CD14-positive monocyte (primary cell): ENCODE measurements around the gene BCOR. TPM values are rescaled to one million over a fixed set of nuclear protein-coding genes. Genes with fewer than 3 reads are reported as not detected.
A peak's percentile ranks its signal among the peaks of the same experiment; 100 is the strongest.

Source experiments
- DNase-seq, 3 donors: peaks; one replicate each; pipeline ENCODE4 v3.0.0-alpha.2; 2011 to 2022
- H2AFZ ChIP-seq: 2 replicates; pipeline ENCODE4 v1.6.0; 2012; ENCODE audit warnings: mild to moderate bottlenecking, low read depth, low read length, inconsistent platforms; ENCODE audit not compliant: insufficient read depth, poor library complexity, severe bottlenecking
- H3K27ac ChIP-seq, 2 donors: 1 replicate in 1 of 2; 2 replicates in 1 of 2; pipeline ENCODE4 v1.5.1; 2012 to 2013; ENCODE audit warnings: low read length in 2 of 2, control low read depth in 1 of 2, inconsistent platforms in 1 of 2, low read depth in 1 of 2, mild to moderate bottlenecking in 1 of 2
- H3K27me3 ChIP-seq, 2 donors: one replicate each; pipeline versions ENCODE4 v1.6.0 to v1.6.1; 2011 to 2013; ENCODE audit warnings: low read length in 2 of 2; ENCODE audit not compliant: control insufficient read depth in 2 of 2, insufficient read depth in 2 of 2
- H3K36me3 ChIP-seq, 2 donors: replicated peaks in 1 of 2; 1 replicate in 1 of 2; 2 replicates in 1 of 2; pipeline versions ENCODE4 v1.5.1 to v1.6.1; 2012 to 2013; ENCODE audit warnings: low read length in 2 of 2, control low read depth in 1 of 2, inconsistent platforms in 1 of 2, mild to moderate bottlenecking in 1 of 2; ENCODE audit not compliant: insufficient read depth in 2 of 2, control insufficient read depth in 1 of 2
- H3K4me1 ChIP-seq, 2 donors: 1 replicate in 1 of 2; 2 replicates in 1 of 2; pipeline versions ENCODE4 v1.5.1 to v1.6.1; 2012 to 2013; ENCODE audit warnings: low read length in 2 of 2, control low read depth in 1 of 2, inconsistent platforms in 1 of 2, mild to moderate bottlenecking in 1 of 2, moderate library complexity in 1 of 2; ENCODE audit not compliant: insufficient read depth in 2 of 2, control insufficient read depth in 1 of 2
- H3K4me2 ChIP-seq: replicated peaks from 2 replicates; pipeline ENCODE3; 2012; ENCODE audit warnings: low read length, moderate library complexity, mild to moderate bottlenecking; ENCODE audit not compliant: poor library complexity, severe bottlenecking; ENCODE audit errors: extremely low read depth
- H3K4me3 ChIP-seq, 3 experiments: fragments of 200-600 bp in 1 of 3; sonication (generic) in 1 of 3; replicated peaks in 1 of 3; 1 replicate in 2 of 3; 2 replicates in 1 of 3; pipeline ENCODE4 v1.5.1; 2011 to 2013; ENCODE audit warnings: low read length in 3 of 3, mild to moderate bottlenecking in 3 of 3, control low read depth in 2 of 3, low read depth in 2 of 3, inconsistent platforms in 1 of 3, moderate library complexity in 1 of 3
- H3K79me2 ChIP-seq: 2 replicates; pipeline ENCODE4 v1.6.0; 2012; ENCODE audit warnings: mild to moderate bottlenecking, control low read depth, inconsistent platforms, low read length, moderate library complexity; ENCODE audit not compliant: insufficient read depth
- H3K9ac ChIP-seq: 2 replicates; pipeline ENCODE4 v1.6.0; 2017; ENCODE audit warnings: low read length, mild to moderate bottlenecking; ENCODE audit not compliant: insufficient read depth, poor library complexity, severe bottlenecking
- H3K9me3 ChIP-seq, 2 donors: replicated peaks in 1 of 2; 1 replicate in 1 of 2; 2 replicates in 1 of 2; pipeline versions ENCODE4 v1.5.1 to v1.6.1; 2012 to 2013; ENCODE audit warnings: low read length in 2 of 2, control low read depth in 1 of 2; ENCODE audit not compliant: control insufficient read depth in 1 of 2, insufficient read depth in 1 of 2
- H4K20me1 ChIP-seq: 2 replicates; pipeline ENCODE4 v1.6.0; 2012; ENCODE audit warnings: mild to moderate bottlenecking, low read length, control low read depth, moderate library complexity; ENCODE audit not compliant: insufficient read depth
- H3K27ac Mint-ChIP-seq, 7 donors: one replicate each; pipeline ENCODE4 v1.8.0; 2020; ENCODE audit warnings: mild to moderate bottlenecking in 7 of 7, mixed read lengths in 7 of 7, moderate library complexity in 6 of 7, inconsistent platforms in 2 of 7
- H3K27me3 Mint-ChIP-seq, 3 donors: one replicate each; pipeline ENCODE4 v1.8.0; 2021 to 2022; ENCODE audit warnings: low read depth in 3 of 3, mild to moderate bottlenecking in 3 of 3, mixed read lengths in 3 of 3, moderate library complexity in 3 of 3, inconsistent platforms in 1 of 3
- H3K36me3 Mint-ChIP-seq, 2 donors: one replicate each; pipeline ENCODE4 v1.8.0; 2020; ENCODE audit warnings: mixed read lengths in 2 of 2, inconsistent platforms in 1 of 2, mild to moderate bottlenecking in 1 of 2
- H3K4me1 Mint-ChIP-seq: one replicate; pipeline ENCODE4 v1.8.0; 2020; ENCODE audit warnings: mild to moderate bottlenecking, mixed read lengths
- H3K4me3 Mint-ChIP-seq, 2 donors: one replicate each; pipeline ENCODE4 v1.8.0; 2020; ENCODE audit warnings: mild to moderate bottlenecking in 2 of 2, mixed read lengths in 2 of 2, moderate library complexity in 1 of 2
- H3K9me3 Mint-ChIP-seq, 7 donors: one replicate each; pipeline ENCODE4 v1.8.0; 2020 to 2022; ENCODE audit warnings: mixed read lengths in 7 of 7, mild to moderate bottlenecking in 6 of 7, moderate library complexity in 6 of 7, inconsistent platforms in 2 of 7
- CTCF ChIP-seq: fragments of 200-600 bp; IDR thresholded peaks from one replicate; pipeline ENCODE4 v1.8.0; 2022; ENCODE audit warnings: antibody characterized with exemption, mild to moderate bottlenecking
- WGBS: methylation state at CpG from one replicate; pipeline ENCODE4 v1.1.5; 2013; ENCODE audit warnings: missing lambda C conversion rate; ENCODE audit not compliant: insufficient coverage; 5-methylcytosine and 5-hydroxymethylcytosine counted together
- intact Hi-C, 2 donors: fragments of 100-400 bp; cut with micrococcal nuclease; formaldehyde crosslinking; loops; one replicate each; pipeline versions ENCODE4 v1.15.0 to v1.15.1; 2023
- polyA minus RNA-seq: library from RNA; depleted of rRNA, polyadenylated mRNA; stranded (reverse); fragments of >200 nt; gene quantifications from 2 replicates; pipeline ENCODE4 v1.2.3, GENCODE V29; 2012
- polyA plus RNA-seq, 3 donors: library from polyadenylated mRNA; depleted of rRNA in 1 of 3; unstranded in 2 of 3; stranded (reverse) in 1 of 3; fragments of 300-500 nt in 2 of 3; fragments of >200 nt in 1 of 3; fragmentation: Illumina TruSeq in 2 of 3; gene quantifications; 1 replicate in 2 of 3; 2 replicates in 1 of 3; pipeline ENCODE4 v1.2.3, GENCODE V29; 2012 to 2021
- total RNA-seq, 12 experiments: library from RNA in 1 of 12; stranded (reverse) in 1 of 12; fragments of 120-200 nt in 1 of 12; gene quantifications; one replicate each; pipeline ENCODE4 v1.2.4 and lab custom pipeline; 2013 to 2026; ENCODE audit warnings: mixed read lengths in 6 of 12, inconsistent platforms in 1 of 12

The BCOR gene
- total RNA-seq (2013), result 14.1 TPM
- polyA plus RNA-seq (1 to 10 TPM; 1.1 to 8.2 (median 2.6) TPM), polyA minus RNA-seq (20.9 and 28.2 TPM in 2 replicates), total RNA-seq (lab: John Stamatoyannopoulos, UW) (27.0 to 187 (median 42.6) reads per million in 11 experiments)

- peak within 1 kb of the TSS; percentile 67 for H3K9ac ChIP-seq
- WGBS, result 0% methylated on average over 38 of the region's 98 CpGs
These were observed at the start of gene BCOR for GRCh38 chrX:40097504-40098263. Gene BCOR (minus strand): TSS chrX:40097958. CDS start chrX:40077929, 20,029 bp downstream.

More at GRCh38 chrX:40097504-40098263, at the start of gene BCOR:
- Mint-ChIP-seq H3K9me3 (peaks cover 0 to 35% (median 19%) of the 10 kb centered on the region in 7 donors), H3K27me3 (peaks cover 1 to 70% (median 14%) of the 10 kb centered on the region in 3 donors), H3K27ac (peak within 1 kb of the TSS in 6 of 7 donors; percentile 20 to 75 (median 58)), H3K4me1 (peaks cover 40% of the 10 kb centered on the region), H3K4me3 (peak within 1 kb of the TSS; percentile 84 to 94), H3K36me3 (peaks cover 2 to 4% of the 10 kb centered on the region in 2 donors)
- Histone ChIP-seq H3K4me2 (peak within 1 kb of the TSS; percentile 86), H3K27me3 (peaks cover 2 to 17% of the 10 kb centered on the region in 2 donors), H3K4me3 (peak within 1 kb of the TSS; percentile 63 to 77 (median 70)), H3K9me3 (peaks cover 0 to 3% of the 10 kb centered on the region in 2 donors), H3K36me3 (no peaks in the 10 kb centered on the region), H3K4me1 (peaks cover 46 to 49% of the 10 kb centered on the region in 2 donors), H3K79me2 (peaks cover 37% of the 10 kb centered on the region), H2AFZ (peak within 1 kb of the TSS; percentile 42), H4K20me1 (peaks cover 32% of the 10 kb centered on the region), H3K27ac (peak within 1 kb of the TSS; percentile 65 to 79)
- intact Hi-C loops, result loop anchor here (5.0 kb wide), 3 partner anchors 50 to 85 kb away; no protein-coding TSS in a partner anchor
- DNase-seq, result peak in 2 of 3 donors; percentile 32 to 57
- no peak for TF ChIP-seq CTCF
